Ectodermal cell (in vitro differentiated cells): Measurements from ENCODE around the gene SYPL2.

Experiments used
- H3K27ac ChIP-seq: 2 replicates; pipeline ENCODE4 v1.7.0; 2013; ENCODE audit warnings: mild to moderate bottlenecking, low read depth, low read length; ENCODE audit not compliant: insufficient read depth, poor library complexity, severe bottlenecking
- H3K27me3 ChIP-seq: 2 replicates; pipeline ENCODE4 v1.7.0; 2013; ENCODE audit warnings: mild to moderate bottlenecking, low read length; ENCODE audit not compliant: insufficient read depth, control insufficient read depth, poor library complexity, severe bottlenecking
- H3K36me3 ChIP-seq: one replicate; pipeline ENCODE4 v1.7.0; 2013; ENCODE audit warnings: low read length; ENCODE audit not compliant: control insufficient read depth, insufficient read depth
- H3K4me1 ChIP-seq: one replicate; pipeline ENCODE4 v1.7.0; 2013; ENCODE audit warnings: low read length; ENCODE audit not compliant: control insufficient read depth, insufficient read depth
- H3K4me3 ChIP-seq: 2 replicates; pipeline ENCODE4 v1.7.0; 2013; ENCODE audit warnings: low read depth, low read length, control low read depth; ENCODE audit not compliant: insufficient read depth
- H3K9me3 ChIP-seq: 2 replicates; pipeline ENCODE4 v1.7.0; 2013; ENCODE audit warnings: mild to moderate bottlenecking, low read length, moderate library complexity; ENCODE audit not compliant: control insufficient read depth
- WGBS, 2 experiments: methylation state at CpG; one replicate each; pipeline ENCODE4 v1.1.7; 2013; ENCODE audit warnings: missing lambda C conversion rate in 2 of 2; 5-methylcytosine and 5-hydroxymethylcytosine counted together

The SYPL2 gene

GRCh38 chr1:109490029-109490933 lies 23.9 kb downstream of the SYPL2 start:
- H3K27ac ChIP-seq, result no peak overlapping the region

GRCh38 chr1:109490934-109491302 lies 24.6 kb downstream of the SYPL2 start:
- Histone ChIP-seq H3K27ac (no peak overlapping the region), H3K4me3 (no peak overlapping the region), H3K9me3 (no peaks in the 10 kb centered on the region), H3K36me3 (peaks cover 4% of the 10 kb centered on the region), H3K4me1 (no peaks in the 10 kb centered on the region), H3K27me3 (no peaks in the 10 kb centered on the region)
- 93 to 94% methylated on average over 11 of the region's 11 CpGs for WGBS, 2 experiments

More at GRCh38 chr1:109490029-109490933, 23.9 kb downstream of the SYPL2 start:
- H3K4me1 ChIP-seq, result no peaks in the 10 kb centered on the region
- no peaks in the 10 kb centered on the region for H3K9me3 ChIP-seq
- no peak overlapping the region for H3K4me3 ChIP-seq
- H3K36me3 ChIP-seq, result peaks cover 4% of the 10 kb centered on the region
- no peaks in the 10 kb centered on the region for H3K27me3 ChIP-seq
- 90 to 94% methylated on average over 11 of the region's 11 CpGs for WGBS, 2 experiments

GRCh38 chr1:109491372-109491771 lies 25.0 kb downstream of the SYPL2 start:
- 92 to 95% methylated on average over 8 of the region's 8 CpGs for WGBS, 2 experiments
- Histone ChIP-seq H3K4me1 (no peaks in the 10 kb centered on the region), H3K9me3 (no peaks in the 10 kb centered on the region), H3K27ac (no peak overlapping the region), H3K4me3 (no peak overlapping the region), H3K36me3 (peaks cover 4% of the 10 kb centered on the region), H3K27me3 (no peaks in the 10 kb centered on the region)

GRCh38 chr1:109492779-109493178 lies 26.4 kb downstream of the SYPL2 start:
- Histone ChIP-seq H3K4me1 (peaks cover 6% of the 10 kb centered on the region), H3K4me3 (no peak overlapping the region), H3K27ac (no peak overlapping the region), H3K9me3 (no peaks in the 10 kb centered on the region), H3K36me3 (peaks cover 4% of the 10 kb centered on the region), H3K27me3 (no peaks in the 10 kb centered on the region)
- 89 to 90% methylated on average over 4 of the region's 4 CpGs for WGBS, 2 experiments

- no peaks in the 10 kb centered on the region for H3K27me3 ChIP-seq
- H3K4me3 ChIP-seq, result no peak overlapping the region
- WGBS, 2 experiments, result 88 to 92% methylated on average over 4 of the region's 4 CpGs
- peaks cover 4% of the 10 kb centered on the region for H3K36me3 ChIP-seq
- peaks cover 10% of the 10 kb centered on the region for H3K4me1 ChIP-seq
- no peaks in the 10 kb centered on the region for H3K9me3 ChIP-seq
- H3K27ac ChIP-seq, result no peak overlapping the region
These were observed 26.9 kb downstream of the SYPL2 start for GRCh38 chr1:109493227-109493626.

GRCh38 chr1:109493805-109494539 lies 27.6 kb downstream of the SYPL2 start, which contains the start of gene CYB561D1:
Gene CYB561D1, plus strand, starts transcription at chr1:109494094. Its CDS starts 46 bp downstream, at chr1:109494140.
- peaks cover 4% of the 10 kb centered on the region for H3K36me3 ChIP-seq
- H3K27ac ChIP-seq, result no peak within 1 kb of the TSS
- WGBS, 2 experiments, result 1% methylated on average over 44 of the region's 44 CpGs
- H3K4me1 ChIP-seq, result peaks cover 12% of the 10 kb centered on the region
- H3K4me3 ChIP-seq, result peak within 1 kb of the TSS; percentile 72
- no peaks in the 10 kb centered on the region for H3K9me3 ChIP-seq
- H3K27me3 ChIP-seq, result no peaks in the 10 kb centered on the region

- H3K27me3 ChIP-seq, result no peaks in the 10 kb centered on the region
- no peak overlapping the region for H3K27ac ChIP-seq
- WGBS, 2 experiments, result 94% methylated on average over 7 of the region's 7 CpGs
- H3K4me1 ChIP-seq, result peaks cover 14% of the 10 kb centered on the region
- H3K4me3 ChIP-seq, result no peak overlapping the region
- peaks cover 4% of the 10 kb centered on the region for H3K36me3 ChIP-seq
- H3K9me3 ChIP-seq, result no peaks in the 10 kb centered on the region
These were observed 29.4 kb downstream of the SYPL2 start for GRCh38 chr1:109495738-109496137.

GRCh38 chr1:109497449-109498160 lies 31.3 kb downstream of the SYPL2 start:
- Histone ChIP-seq H3K9me3 (no peaks in the 10 kb centered on the region), H3K4me3 (no peak overlapping the region), H3K36me3 (no peaks in the 10 kb centered on the region), H3K27me3 (no peaks in the 10 kb centered on the region), H3K27ac (peak overlapping the region; percentile 16), H3K4me1 (peaks cover 14% of the 10 kb centered on the region)
- WGBS, 2 experiments, result 51 to 59% methylated on average over 9 of the region's 9 CpGs

GRCh38 chr1:109498161-109498801 lies 31.9 kb downstream of the SYPL2 start:
- H3K27me3 ChIP-seq, result no peaks in the 10 kb centered on the region
- H3K27ac ChIP-seq, result peak overlapping the region; percentile 55
- H3K4me3 ChIP-seq, result no peak overlapping the region
- 56 to 58% methylated on average over 12 of the region's 12 CpGs for WGBS, 2 experiments
- no peaks in the 10 kb centered on the region for H3K36me3 ChIP-seq
- no peaks in the 10 kb centered on the region for H3K9me3 ChIP-seq
- H3K4me1 ChIP-seq, result peaks cover 14% of the 10 kb centered on the region
